HG03175 (cell line): ENCODE data around the gene CMTM7.

Experiments used
- ATAC-seq: cut with Tn5 transposase; IDR thresholded peaks from one replicate; pipeline ENCODE4 v1.9.1; 2021; ENCODE audit warnings: mild to moderate bottlenecking, moderate library complexity; ENCODE audit not compliant: unreplicated experiment

The CMTM7 gene

DNA sequence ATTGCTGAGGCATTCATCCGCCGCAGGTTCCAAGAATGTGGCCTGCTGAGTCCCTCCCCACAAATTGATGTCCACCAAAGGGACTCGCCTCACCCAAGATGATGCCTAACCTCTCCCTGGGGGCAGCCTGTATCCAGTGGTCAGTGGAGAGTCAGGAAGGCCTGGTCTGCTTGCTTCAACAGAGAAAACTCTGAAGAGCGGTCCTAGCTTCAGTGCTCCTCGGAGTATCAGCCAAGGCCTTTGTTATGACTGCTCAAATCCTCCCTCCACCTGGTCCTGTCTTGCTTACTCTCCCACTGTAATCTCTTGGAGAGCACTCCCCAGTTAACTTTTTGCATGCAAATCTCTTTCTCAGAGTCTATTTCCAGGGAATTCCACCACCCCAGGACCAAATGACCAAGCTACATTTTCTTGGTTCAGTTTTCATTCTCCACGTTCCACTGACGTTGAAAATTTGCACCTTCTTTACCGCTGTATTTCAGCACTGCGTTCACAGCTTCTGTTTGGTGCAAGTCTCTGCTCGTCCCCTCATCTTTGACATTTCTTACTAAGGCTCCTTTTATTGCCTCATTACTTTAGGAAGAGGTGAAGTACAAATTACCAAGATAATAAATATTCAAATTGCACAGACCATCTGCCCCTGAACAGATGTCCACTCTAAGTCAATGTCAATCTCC, 22.3 kb downstream of the CMTM7 start:
- ATAC-seq, result no peak

DNA sequence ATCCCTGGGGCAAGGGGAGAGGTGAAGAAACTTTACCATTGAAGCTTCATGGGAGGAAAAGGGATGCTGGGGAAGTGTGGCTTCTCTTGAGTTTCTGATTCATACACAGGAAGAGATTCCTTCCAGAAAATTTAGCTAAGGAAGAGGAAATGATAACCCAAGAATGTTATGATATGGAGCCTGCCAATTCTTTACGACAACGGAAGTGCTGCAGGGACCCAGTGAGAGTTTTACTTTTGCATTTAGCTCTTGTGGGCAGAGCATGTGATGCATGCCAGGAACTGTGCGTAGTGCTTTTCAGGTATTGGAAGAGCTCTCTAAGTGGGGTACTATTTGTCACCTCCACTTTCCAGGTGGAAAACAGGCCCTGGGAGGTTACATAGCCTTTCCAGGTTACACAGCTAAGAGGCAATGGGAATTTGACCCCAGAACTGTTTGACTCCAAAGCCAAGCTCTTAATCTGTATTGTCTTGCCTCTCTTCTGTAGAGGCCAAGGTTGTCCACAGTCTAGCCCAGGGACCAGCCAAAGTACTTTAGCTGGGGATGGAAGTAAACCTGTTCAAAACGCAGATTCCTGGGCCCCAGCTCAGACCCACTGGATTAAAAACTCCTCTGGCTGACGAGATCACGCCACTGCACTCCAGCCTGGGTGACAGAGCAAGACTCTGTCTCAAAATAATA, 23.0 kb downstream of the CMTM7 start:
- ATAC-seq, result peak; percentile 56

DNA sequence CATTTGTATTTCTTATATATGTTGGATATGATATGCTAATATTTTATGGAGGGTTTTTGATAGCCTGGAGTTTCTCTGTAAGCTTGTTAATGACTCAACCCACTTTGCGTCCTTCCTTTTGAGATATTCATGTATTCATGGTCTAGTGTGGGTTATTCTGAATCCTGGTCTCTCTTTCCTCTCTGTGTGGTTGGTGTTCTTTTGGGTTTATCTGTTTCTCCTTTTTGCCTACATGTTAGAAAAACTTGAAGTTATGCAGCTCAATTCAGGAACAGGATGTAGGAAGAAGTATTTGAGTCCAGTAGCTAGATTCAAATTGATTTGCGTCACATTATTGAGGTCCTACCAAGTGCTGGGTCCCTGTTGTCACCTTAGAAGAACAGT, 28.1 kb downstream of the CMTM7 start:
- ATAC-seq, result no peak

DNA sequence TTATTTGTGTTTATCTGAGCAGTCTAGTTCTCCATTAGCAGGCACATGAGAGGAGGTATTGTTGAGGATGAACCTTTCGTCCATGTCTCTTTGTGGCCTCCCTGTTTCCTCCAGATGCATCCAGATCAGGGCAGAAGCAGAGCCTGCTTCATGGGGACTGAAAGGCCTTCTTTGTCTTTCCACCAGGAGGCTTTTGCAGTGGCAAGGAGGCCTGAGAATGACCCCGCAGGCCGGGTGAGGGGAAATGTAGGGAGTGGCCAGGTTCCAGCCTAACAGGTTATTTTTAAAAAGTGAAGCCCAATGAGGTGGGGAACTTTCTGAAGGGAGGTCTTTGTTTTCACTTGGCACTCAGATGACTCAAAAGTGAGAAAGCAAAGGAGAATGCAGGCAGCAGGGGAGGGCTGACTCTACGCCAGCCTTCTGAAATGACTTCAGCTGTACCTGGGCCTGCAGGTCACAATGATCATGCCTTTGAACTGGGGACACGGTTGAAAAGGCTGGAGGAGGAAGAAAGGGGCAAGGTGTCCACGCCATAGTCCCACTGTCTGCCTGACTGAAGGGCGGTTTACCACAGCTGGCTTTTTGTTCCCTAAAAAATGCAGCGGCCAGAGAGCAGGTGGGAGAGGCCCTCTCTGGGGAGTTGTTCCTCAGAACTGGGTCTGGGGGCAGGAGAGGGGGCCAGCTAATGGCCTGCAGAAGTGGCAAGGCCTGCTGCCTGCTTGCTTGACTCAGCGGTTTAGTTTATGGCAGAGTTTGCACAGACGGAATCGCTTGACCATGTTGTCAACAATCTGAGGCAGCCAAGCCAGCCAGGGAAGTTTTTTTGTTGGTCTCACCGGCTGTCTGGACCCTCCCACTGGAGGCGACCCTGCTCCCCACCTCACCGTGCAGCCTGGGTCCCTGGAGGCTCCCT, 28.7 kb downstream of the CMTM7 start:
- ATAC-seq, result peak; percentile 76

DNA sequence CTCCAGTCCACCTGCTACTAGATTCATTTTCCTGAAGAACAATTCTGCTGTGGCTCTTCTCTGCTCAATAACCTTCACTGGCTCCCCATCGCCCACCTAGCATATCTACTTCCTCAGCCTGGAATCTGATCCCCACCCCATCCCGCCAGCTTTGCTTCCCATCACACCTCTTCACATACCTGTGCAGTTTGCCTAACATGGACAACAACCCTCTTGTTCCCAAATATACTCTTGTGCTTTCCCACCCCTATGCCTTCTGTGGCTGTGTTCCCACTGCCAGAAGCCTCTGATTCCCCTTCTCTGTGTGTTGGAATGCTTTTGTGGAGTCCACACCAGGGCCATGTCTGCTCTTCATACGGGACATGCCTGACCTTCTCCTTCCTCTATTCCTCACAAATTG, 29.5 kb downstream of the CMTM7 start:
- ATAC-seq, result no peak

DNA sequence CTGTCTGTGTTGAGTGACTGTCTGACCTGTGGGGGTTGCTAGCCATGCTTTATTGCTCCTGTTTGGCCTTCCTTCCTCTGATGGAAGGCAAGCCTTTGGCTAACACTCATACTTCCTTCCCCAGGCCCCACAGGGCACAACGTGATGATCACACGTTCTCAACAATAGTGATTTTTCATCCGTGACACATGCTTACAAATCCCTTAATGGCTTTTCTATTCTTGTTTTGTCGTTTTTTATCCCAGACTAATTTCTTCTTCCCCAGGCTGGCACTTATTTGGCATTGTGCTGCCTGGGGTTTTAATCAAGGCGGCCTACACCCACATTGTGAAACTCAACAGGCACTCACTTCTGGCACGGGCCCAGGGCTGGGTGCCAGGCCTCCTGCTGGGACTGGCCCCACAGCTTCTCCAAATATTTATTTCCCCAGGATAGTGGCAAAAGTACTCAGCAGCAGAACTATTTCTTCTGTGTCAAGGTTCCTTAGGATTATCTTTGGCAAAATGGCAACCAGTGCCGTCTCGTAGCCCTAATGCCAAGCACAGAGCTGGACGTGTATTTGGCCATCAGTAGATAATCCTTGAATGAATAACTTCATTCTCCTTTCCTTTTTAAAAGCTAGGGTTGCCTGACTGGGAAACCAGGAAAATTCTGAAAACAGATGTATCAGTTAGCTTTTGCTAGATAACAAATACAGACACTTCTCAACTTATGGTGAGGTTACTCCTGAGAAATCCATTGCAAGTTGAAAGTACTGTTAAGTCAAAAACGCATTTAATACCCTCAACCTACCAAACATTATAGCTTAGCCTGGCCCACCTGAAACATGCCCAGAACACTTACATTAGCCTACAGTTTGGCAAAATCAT, 30.6 kb downstream of the CMTM7 start:
- ATAC-seq, result no peak

DNA sequence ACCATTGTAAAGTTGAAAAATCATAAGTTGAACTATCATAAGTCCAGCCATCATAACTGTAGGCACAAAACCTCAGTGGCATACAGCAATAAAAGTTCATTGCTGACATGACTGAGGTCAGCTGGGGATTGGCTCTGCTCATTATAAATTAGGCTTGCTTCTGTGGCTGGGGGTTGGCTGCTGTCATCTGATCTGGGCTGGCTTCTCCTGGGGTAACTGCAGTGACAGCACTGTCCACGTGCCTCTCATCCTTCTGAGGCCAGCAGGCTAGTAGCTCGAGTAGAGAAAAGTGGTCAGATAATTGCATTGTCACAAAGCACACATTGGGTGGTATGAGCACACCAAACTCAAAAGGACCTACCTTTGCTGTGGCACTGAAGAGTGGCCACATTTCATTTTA, 31.3 kb downstream of the CMTM7 start:
- ATAC-seq, result no peak

DNA sequence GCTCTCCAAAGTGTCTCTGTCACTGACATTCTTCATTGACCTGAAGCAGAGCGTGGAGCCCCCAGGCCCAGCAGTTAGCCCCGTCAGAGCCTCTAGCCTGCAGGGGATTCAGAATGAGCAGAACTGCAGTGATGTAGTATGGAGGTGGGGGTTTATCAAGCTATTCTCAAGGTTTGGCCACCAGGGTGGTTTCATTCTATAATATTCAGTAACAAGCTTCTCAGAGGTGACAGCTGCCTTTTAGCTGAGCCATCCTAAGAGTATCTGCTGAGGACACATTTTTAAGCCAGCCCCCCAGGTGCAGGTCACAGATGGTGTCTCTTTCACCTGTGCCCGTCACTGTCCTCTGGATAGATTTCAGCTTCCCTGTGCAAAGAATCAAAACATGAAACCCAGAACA, 31.9 kb downstream of the CMTM7 start:
- no peak for ATAC-seq

DNA sequence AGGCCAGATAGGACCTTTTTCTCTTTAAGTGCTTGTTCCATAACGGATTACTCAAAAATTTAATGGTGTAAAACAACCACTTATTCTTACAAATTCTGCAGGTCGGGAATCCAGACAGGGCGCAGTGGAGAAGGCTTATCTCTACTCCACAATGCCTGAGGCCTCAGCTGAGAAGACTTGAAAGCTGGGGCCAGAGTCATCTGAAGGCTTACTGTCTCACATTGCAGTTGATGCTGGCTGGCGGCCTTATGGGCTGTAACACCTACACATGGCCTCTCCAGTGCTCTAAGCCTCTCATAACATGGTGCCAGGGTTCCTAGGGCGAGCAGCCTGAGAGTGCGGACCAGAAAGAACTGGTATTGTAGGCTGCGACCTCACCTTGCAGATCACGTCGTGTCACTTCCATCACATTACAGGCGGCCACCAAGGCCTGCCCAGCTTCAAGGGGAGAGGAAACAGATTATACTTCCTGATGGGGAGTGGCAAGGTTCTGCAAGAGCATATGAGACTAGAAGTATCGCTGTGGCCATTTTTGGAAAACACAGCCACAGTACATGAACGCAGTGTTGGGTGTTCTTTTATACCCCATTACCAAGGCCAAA, 32.4 kb downstream of the CMTM7 start:
- no peak for ATAC-seq

DNA sequence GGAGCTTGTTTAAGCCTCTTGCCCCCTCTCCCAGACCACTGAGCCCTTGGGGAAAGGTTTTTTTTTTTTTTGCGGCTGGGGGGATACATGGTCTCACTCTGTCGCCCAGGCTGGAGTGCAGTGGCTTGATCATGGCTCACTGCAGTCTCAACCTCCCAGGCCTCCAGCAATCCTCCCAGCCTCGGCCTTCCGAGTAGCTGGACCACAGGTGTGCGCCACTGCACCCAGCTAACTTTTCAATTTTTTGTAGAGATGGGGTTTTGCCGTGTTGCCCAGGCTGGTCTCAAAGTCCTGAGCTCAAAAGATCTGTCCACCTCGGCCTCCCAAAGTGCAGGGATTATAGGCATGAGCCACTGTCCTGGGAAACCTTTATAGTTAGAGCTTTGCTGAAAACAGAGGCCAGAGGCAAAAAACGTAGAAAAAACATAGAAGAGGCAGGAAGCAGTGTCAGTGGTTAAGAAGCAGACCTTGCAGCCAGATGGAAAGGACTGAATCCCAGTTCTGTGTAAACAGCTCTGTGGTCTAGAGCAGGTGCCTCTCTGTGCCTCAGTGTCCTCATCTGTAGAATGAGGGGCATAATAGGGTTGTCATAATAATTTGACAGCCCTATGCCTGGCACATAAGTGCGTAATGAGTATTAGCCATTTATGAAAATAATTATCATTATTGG, 33.1 kb downstream of the CMTM7 start:
- no peak for ATAC-seq

DNA sequence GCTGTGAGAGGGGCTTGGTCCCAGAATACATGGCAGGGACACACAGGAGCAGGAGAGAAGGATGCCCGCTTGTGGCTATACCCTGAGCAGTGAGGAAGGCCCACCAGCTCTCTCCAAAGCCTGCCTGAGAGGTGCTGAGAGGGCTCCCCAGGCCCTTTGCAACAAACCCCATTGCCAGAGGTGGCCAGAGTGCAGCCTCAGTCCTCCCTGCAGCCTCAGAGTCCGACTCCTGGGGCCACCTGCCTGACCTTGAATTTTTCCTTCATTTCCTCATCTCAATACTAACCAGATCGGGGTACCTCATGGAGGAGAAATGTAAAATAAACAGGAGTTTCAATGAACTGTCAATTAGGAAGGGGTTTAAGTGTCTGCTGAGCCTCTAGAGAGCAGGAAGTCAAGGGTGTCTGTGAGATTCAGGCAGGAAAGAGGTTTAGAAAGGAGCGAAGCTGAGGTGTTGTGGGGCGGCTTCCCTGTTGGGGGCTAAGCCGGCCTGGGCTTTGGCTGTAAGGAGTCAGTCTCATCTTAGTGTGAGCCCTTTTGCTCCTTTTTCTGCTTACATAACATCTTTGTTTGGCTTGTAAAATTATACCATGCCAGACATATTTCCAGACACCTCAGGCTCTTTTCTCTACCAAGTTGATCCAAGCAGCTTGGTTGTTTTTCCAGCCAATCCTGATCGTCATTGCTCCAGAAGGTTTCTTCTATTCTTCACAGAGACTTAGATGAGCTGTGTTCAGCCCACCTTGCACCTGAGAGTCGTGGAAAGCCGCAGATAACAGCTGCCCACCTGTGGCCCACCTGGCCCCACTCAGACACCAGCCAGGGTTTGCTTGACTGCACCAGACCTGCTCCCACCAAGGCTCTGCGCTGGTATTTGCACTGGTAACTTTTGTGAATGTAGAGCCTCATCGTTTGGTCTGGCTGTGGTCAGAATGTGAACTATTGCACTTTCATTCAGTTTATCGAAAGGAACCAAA, 36.7 kb downstream of the CMTM7 start:
- ATAC-seq, result peak; percentile 69

DNA sequence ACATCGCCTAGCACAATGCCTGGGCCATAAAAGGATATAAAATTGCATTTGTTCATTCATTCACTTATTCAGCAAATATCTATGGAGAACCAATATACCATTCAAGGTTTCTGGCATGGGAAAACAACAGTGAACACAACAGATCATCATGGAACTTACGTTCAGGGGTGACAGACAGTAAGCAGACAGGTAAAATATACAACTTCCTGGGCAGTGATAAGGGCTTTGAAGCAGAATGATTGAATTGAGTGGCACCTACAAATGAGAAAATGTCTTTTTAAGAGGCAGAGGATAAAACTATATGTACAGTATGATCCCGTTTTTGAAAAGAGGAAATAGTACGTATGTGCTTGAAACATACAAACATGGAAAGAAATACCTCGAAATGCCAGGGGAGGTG, 39.2 kb downstream of the CMTM7 start:
- ATAC-seq, result no peak

DNA sequence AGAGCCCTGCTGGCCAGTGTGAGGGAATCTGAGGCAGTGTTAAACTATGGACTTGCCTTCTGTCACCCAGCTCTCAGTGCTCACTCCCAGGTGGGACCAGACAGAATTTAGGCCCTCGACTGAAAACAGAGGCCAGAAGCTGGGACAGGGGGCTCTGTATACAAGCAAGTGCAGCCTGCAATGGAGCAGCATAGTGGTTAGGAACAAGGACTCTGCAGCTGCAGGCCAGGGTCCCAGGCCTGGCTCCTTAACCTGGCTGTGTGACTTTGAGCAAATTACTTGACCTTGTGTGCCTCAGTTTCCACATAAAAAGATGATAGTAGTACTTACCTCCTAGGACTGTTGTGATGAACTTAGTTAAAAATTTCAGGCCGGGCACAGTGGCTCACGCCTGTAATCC, 39.8 kb downstream of the CMTM7 start:
- no peak for ATAC-seq

DNA sequence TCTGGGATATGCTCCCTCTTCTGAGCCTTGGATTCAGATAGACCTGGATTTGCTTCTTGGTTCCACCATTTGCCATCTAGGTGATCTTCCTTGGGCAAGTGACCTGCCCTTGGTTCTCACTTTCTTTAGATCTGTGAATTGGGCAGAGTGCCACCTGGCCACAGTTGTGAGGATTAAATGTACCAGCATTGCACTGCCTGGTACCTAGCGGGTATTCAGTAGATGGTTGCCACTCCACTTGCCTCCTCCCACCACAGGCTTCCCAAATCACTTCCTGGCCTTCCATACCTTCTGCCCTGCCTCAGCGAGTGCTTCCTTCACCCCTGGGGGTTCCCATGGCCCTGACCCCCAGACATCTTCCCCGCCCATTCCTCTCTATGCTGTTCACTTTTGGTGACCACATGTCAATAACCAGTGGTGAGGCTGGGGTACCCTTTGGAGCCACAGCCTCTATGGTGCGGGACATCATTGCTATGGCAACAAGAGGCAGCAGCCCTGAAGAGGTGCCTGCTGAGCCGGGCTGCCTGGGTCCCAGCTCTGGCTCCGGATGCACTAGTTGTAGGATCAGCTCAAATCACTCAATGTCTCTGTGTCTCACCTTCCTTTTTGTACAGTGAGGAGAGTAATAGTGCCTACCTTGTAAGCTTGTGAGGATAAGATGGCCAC, 40.5 kb downstream of the CMTM7 start:
- ATAC-seq, result no peak

DNA sequence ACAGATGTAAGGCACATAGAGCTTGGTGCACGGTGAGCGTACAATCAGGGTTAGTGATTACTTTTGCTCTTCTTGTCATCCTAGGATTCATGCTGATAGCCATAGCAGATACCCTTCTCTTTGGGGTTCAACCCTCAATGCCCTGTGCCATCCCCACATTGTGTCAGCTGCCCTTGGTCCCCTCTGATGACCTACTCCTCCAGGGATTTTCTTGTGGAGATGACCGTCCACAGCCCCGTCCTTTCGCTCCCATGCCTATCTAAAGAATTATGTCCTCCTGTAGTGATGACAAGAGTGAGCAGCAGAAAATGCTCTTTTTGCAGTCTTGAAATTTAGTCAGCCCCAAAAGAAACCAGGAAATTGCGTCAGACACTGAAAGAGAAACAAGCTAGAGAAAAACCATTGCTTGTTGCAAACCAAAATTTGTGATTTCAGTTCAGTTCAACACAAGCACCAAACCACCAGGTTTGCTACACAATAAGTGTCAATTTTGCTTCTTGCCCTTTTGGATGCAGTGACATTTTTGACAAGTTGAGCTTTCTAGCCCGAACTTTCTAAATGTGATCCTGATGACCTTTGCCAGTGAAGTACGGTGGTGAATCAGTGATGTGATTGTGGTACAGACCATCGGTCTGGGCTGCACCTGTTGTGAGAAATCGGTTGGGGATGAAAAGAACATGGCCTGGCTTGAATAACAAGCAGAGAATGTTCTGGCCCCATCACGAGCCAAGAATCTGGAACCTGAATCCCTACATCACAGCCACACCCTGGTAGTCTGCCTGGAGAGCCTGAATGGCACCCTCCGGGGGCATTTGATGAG, 41.3 kb downstream of the CMTM7 start:
- peak; percentile 45 for ATAC-seq

DNA sequence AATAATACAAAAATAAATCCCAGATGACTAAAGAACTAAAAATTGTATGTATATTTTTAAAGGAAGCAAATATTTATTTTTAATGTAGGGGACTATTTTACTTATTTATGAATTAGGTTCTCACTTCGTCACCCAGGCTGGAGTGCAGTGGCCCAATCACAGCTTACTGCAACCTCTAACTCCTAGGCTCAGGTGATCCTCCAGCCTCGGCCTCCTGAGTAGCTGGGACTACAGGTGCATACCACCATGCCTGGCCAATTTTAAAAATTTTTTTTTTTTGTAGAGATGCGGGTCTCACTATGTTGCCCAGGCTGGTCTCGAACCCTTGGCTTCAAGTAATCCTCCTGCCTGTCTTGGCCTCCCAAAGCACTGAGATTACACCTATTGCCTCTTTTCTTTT, 42.6 kb downstream of the CMTM7 start:
- ATAC-seq, result no peak
